WTC11 (cell line): ENCODE data around the gene ZNF827. TPM values are rescaled to one million over a fixed set of nuclear protein-coding genes. Genes with fewer than 3 reads are reported as not detected.
A peak's percentile ranks its signal among the peaks of the same experiment; 100 is the strongest.

ENCODE experiments used
- ATAC-seq: fragments of 200-7000 bp; cut with Tn5 transposase; 2 replicates; pipeline ENCODE4 v1.10.0; 2021; ENCODE audit warnings: mild to moderate bottlenecking, moderate library complexity
- CTCF ChIA-PET: fragments of 300-600 bp; sonication (Branson Sonifier 250); formaldehyde crosslinking; loops from one replicate; lab custom pipeline; 2021; ENCODE audit warnings: antibody characterized with exemption; lab: Charles Lee
- POLR2A ChIA-PET: fragments of 350-600 bp; sonication (Branson Sonifier 250); formaldehyde crosslinking; loops from one replicate; lab custom pipeline; 2021; ENCODE audit warnings: antibody characterized with exemption; lab: Charles Lee
- DNase-seq: peaks from one replicate; pipeline ENCODE4 v3.0.0; 2021; ENCODE audit warnings: low spot score
- H3K27ac Mint-ChIP-seq: 2 replicates; pipeline ENCODE4 v1.8.0; 2021; ENCODE audit warnings: mixed read lengths
- H3K27me3 Mint-ChIP-seq: 2 replicates; pipeline ENCODE4 v1.8.0; 2021; ENCODE audit warnings: low read depth, mild to moderate bottlenecking, moderate library complexity, mixed read lengths
- H3K36me3 Mint-ChIP-seq: 2 replicates; pipeline ENCODE4 v1.8.0; 2021; ENCODE audit warnings: mixed read lengths
- H3K4me1 Mint-ChIP-seq: 2 replicates; pipeline ENCODE4 v1.8.0; 2022; ENCODE audit warnings: mixed read lengths
- H3K4me3 Mint-ChIP-seq: 2 replicates; pipeline ENCODE4 v1.8.0; 2021; ENCODE audit warnings: mild to moderate bottlenecking, moderate library complexity, mixed read lengths
- H3K9me3 Mint-ChIP-seq: 2 replicates; pipeline ENCODE4 v1.8.0; 2021; ENCODE audit warnings: mixed read lengths
- CBFB ChIP-seq: sonication (generic); formaldehyde crosslinking; IDR thresholded peaks from 2 replicates; pipeline ENCODE4 v1.8.1; 2022; ENCODE audit warnings: mild to moderate bottlenecking, low read depth, missing genetic modification reagents
- GRHL2 ChIP-seq: fragments of 250-450 bp; sonication (Bioruptor Pico); IDR thresholded peaks from 2 replicates; pipeline ENCODE4 v1.8.0; 2022; ENCODE audit warnings: mild to moderate bottlenecking, moderate library complexity; ENCODE audit not compliant: insufficient replicate concordance, severe bottlenecking
- HMGA2 ChIP-seq: fragments of 250-450 bp; sonication (Bioruptor Pico); IDR thresholded peaks from 2 replicates; pipeline ENCODE4 v1.4.0; 2021; ENCODE audit warnings: mild to moderate bottlenecking, moderate library complexity
- KAT7 ChIP-seq: sonication (generic); formaldehyde crosslinking; IDR thresholded peaks from 2 replicates; pipeline ENCODE4 v1.8.1; 2023; ENCODE audit warnings: missing genetic modification reagents, mild to moderate bottlenecking, borderline replicate concordance
- NFE2L1 ChIP-seq: sonication (generic); formaldehyde crosslinking; IDR thresholded peaks from 2 replicates; pipeline ENCODE4 v1.8.1; 2023; ENCODE audit warnings: missing genetic modification reagents
- PRRX2 ChIP-seq: fragments of 250-450 bp; sonication (Bioruptor Pico); IDR thresholded peaks from 2 replicates; pipeline ENCODE4 v1.8.0; 2021; ENCODE audit warnings: mild to moderate bottlenecking
- RORB ChIP-seq: fragments of 250-450 bp; sonication (Bioruptor Pico); IDR thresholded peaks from 2 replicates; pipeline ENCODE4 v1.9.0; 2021; ENCODE audit warnings: mild to moderate bottlenecking
- TP53 ChIP-seq: sonication (generic); formaldehyde crosslinking; IDR thresholded peaks from 2 replicates; pipeline ENCODE4 v1.8.1; 2023; ENCODE audit warnings: mild to moderate bottlenecking, missing genetic modification reagents
- ZNF138 ChIP-seq: sonication (generic); formaldehyde crosslinking; conservative IDR thresholded peaks from 2 replicates; pipeline ENCODE4 v1.8.1; 2022; ENCODE audit warnings: mild to moderate bottlenecking, moderate library complexity, missing genetic modification reagents
- ZNF219 ChIP-seq: sonication (generic); formaldehyde crosslinking; IDR thresholded peaks from 2 replicates; pipeline ENCODE4 v1.8.0; 2023; ENCODE audit warnings: missing genetic modification reagents, mild to moderate bottlenecking, borderline replicate concordance
- ZNF317 ChIP-seq: sonication (generic); formaldehyde crosslinking; IDR thresholded peaks from 2 replicates; pipeline ENCODE4 v1.8.1; 2023; ENCODE audit warnings: low read depth, mild to moderate bottlenecking, moderate library complexity, missing genetic modification reagents, borderline replicate concordance
- ZNF396 ChIP-seq: fragments of 250-450 bp; sonication (Bioruptor Pico); IDR thresholded peaks from 2 replicates; pipeline ENCODE4 v1.8.0; 2021; ENCODE audit warnings: mild to moderate bottlenecking, moderate library complexity, borderline replicate concordance
- ZNF671 ChIP-seq: fragments of 250-450 bp; sonication (Bioruptor Pico); IDR thresholded peaks from 2 replicates; pipeline ENCODE4 v1.8.0; 2021; ENCODE audit warnings: mild to moderate bottlenecking
- total RNA-seq: library from RNA; stranded (reverse); gene quantifications from 3 replicates; pipeline ENCODE4 v1.2.3, GENCODE V29; 2021
- TF ChIP-seq, protein P1 (sequence below): sonication (generic); formaldehyde crosslinking; IDR thresholded peaks from 2 replicates; pipeline ENCODE4 v1.8.0; 2023; ENCODE audit warnings: missing genetic modification reagents, mild to moderate bottlenecking, borderline replicate concordance
- TF ChIP-seq, protein P2 (sequence below): sonication (generic); formaldehyde crosslinking; IDR thresholded peaks from 2 replicates; pipeline ENCODE4 v1.8.1; 2023; ENCODE audit warnings: mild to moderate bottlenecking, missing genetic modification reagents, moderate library complexity
- TF ChIP-seq, protein P3 (sequence below): sonication (generic); formaldehyde crosslinking; IDR thresholded peaks from 2 replicates; pipeline ENCODE4 v1.8.0; 2022; ENCODE audit warnings: mild to moderate bottlenecking, missing genetic modification reagents
- TF ChIP-seq, protein P4 (sequence below): fragments of 250-450 bp; sonication (Bioruptor Pico); IDR thresholded peaks from 2 replicates; pipeline ENCODE4 v1.9.0; 2021; ENCODE audit warnings: mild to moderate bottlenecking
- TF ChIP-seq, protein P5 (sequence below): fragments of 250-450 bp; sonication (Bioruptor Pico); conservative IDR thresholded peaks from 2 replicates; pipeline ENCODE4 v1.9.0; 2021; ENCODE audit warnings: mild to moderate bottlenecking
- TF ChIP-seq, protein P6 (sequence below): sonication (generic); formaldehyde crosslinking; IDR thresholded peaks from 2 replicates; pipeline ENCODE4 v1.8.1; 2023; ENCODE audit warnings: mild to moderate bottlenecking, moderate library complexity, missing genetic modification reagents

Gene ZNF827
- total RNA-seq, 1 experiment from 2014 or later: 25.6 TPM

DNA sequence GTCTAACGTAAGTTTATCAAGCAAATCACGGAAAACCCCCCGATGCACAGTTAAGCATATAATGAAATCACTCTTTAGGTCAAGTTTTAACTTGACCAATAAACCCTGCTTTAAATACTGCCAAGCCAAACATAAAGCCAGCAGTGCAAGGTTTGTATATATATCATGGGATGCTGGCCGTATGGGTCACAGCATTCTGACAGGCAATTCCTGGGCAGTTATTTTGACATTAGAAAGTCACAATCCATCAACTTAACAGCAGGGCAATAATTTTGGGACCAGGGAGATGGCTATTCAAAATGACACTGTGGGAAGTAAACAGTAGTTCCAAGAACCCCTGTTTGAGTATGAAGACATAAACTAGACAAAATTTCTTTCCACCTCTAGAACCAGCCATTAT lies 116.9 kb downstream of the ZNF827 start:
- no peaks in the 10 kb centered on the region for H3K9me3 Mint-ChIP-seq
- H3K4me3 Mint-ChIP-seq: no peak overlapping the region
- POLR2A ChIA-PET: no interaction called here
- 0 out of 2 replicates have a peak overlapping the region, but pooled peaks have one; percentile 9 for H3K27ac Mint-ChIP-seq
- ATAC-seq (no peak), DNase-seq (no peak)
- peaks cover 53% of the 10 kb centered on the region for H3K4me1 Mint-ChIP-seq
- TF ChIP-seq, protein P1, sequence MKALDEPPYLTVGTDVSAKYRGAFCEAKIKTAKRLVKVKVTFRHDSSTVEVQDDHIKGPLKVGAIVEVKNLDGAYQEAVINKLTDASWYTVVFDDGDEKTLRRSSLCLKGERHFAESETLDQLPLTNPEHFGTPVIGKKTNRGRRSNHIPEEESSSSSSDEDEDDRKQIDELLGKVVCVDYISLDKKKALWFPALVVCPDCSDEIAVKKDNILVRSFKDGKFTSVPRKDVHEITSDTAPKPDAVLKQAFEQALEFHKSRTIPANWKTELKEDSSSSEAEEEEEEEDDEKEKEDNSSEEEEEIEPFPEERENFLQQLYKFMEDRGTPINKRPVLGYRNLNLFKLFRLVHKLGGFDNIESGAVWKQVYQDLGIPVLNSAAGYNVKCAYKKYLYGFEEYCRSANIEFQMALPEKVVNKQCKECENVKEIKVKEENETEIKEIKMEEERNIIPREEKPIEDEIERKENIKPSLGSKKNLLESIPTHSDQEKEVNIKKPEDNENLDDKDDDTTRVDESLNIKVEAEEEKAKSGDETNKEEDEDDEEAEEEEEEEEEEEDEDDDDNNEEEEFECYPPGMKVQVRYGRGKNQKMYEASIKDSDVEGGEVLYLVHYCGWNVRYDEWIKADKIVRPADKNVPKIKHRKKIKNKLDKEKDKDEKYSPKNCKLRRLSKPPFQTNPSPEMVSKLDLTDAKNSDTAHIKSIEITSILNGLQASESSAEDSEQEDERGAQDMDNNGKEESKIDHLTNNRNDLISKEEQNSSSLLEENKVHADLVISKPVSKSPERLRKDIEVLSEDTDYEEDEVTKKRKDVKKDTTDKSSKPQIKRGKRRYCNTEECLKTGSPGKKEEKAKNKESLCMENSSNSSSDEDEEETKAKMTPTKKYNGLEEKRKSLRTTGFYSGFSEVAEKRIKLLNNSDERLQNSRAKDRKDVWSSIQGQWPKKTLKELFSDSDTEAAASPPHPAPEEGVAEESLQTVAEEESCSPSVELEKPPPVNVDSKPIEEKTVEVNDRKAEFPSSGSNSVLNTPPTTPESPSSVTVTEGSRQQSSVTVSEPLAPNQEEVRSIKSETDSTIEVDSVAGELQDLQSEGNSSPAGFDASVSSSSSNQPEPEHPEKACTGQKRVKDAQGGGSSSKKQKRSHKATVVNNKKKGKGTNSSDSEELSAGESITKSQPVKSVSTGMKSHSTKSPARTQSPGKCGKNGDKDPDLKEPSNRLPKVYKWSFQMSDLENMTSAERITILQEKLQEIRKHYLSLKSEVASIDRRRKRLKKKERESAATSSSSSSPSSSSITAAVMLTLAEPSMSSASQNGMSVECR (CRISPR knock-in tag): no peak
- TF ChIP-seq, protein P2, sequence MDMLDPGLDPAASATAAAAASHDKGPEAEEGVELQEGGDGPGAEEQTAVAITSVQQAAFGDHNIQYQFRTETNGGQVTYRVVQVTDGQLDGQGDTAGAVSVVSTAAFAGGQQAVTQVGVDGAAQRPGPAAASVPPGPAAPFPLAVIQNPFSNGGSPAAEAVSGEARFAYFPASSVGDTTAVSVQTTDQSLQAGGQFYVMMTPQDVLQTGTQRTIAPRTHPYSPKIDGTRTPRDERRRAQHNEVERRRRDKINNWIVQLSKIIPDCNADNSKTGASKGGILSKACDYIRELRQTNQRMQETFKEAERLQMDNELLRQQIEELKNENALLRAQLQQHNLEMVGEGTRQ (CRISPR knock-in tag): no peak
- TF ChIP-seq ZNF396 (CRISPR knock-in tag) (no peak), NFE2L1 (CRISPR knock-in tag) (no peak), ZNF317 (CRISPR knock-in tag) (no peak), KAT7 (CRISPR knock-in tag) (no peak), TP53 (CRISPR knock-in tag) (no peak), GRHL2 (CRISPR knock-in tag) (no peak), RORB (CRISPR knock-in tag) (no peak), ZNF138 (no peak), ZNF219 (CRISPR knock-in tag) (no peak), CBFB (CRISPR knock-in tag) (no peak), PRRX2 (CRISPR knock-in tag) (no peak), ZNF671 (no peak), HMGA2 (no peak)
- TF ChIP-seq, protein P3, sequence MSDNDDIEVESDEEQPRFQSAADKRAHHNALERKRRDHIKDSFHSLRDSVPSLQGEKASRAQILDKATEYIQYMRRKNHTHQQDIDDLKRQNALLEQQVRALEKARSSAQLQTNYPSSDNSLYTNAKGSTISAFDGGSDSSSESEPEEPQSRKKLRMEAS (CRISPR knock-in tag): no peak
- TF ChIP-seq, protein P4, sequence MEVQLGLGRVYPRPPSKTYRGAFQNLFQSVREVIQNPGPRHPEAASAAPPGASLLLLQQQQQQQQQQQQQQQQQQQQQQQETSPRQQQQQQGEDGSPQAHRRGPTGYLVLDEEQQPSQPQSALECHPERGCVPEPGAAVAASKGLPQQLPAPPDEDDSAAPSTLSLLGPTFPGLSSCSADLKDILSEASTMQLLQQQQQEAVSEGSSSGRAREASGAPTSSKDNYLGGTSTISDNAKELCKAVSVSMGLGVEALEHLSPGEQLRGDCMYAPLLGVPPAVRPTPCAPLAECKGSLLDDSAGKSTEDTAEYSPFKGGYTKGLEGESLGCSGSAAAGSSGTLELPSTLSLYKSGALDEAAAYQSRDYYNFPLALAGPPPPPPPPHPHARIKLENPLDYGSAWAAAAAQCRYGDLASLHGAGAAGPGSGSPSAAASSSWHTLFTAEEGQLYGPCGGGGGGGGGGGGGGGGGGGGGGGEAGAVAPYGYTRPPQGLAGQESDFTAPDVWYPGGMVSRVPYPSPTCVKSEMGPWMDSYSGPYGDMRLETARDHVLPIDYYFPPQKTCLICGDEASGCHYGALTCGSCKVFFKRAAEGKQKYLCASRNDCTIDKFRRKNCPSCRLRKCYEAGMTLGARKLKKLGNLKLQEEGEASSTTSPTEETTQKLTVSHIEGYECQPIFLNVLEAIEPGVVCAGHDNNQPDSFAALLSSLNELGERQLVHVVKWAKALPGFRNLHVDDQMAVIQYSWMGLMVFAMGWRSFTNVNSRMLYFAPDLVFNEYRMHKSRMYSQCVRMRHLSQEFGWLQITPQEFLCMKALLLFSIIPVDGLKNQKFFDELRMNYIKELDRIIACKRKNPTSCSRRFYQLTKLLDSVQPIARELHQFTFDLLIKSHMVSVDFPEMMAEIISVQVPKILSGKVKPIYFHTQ (CRISPR knock-in tag): no peak
- TF ChIP-seq, protein P5, sequence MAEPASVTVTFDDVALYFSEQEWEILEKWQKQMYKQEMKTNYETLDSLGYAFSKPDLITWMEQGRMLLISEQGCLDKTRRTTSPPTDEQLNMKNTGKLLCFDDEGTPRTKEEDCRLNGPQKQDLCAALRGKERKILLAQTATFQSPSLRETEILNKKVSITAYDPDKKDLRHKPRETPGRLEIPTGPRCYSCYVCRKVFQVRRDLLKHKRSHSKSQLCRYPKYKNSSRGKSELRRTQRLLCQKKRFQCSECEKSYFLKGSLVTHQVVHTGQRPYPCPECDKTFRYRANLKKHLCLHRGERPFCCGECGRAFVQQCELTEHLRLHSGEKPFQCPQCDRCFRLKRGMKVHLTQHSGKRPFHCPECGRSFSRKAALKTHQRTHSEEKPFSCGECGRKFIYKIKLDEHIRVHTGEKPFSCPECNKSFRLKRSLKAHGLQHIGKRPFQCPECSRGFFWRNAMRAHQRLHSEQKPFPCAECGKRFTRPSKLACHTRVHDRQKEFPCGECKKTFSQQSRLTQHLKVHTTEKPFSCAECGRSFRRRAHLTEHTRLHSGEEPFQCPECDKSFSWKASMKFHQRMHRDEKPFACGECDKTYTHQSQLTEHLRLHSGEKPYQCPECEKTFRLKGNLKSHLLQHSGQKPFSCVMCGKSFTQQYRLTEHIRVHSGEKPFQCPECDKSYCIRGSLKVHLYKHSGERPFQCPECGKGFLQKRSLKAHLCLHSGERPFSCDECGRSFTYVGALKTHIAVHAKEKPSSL: no peak
- TF ChIP-seq, protein P6, sequence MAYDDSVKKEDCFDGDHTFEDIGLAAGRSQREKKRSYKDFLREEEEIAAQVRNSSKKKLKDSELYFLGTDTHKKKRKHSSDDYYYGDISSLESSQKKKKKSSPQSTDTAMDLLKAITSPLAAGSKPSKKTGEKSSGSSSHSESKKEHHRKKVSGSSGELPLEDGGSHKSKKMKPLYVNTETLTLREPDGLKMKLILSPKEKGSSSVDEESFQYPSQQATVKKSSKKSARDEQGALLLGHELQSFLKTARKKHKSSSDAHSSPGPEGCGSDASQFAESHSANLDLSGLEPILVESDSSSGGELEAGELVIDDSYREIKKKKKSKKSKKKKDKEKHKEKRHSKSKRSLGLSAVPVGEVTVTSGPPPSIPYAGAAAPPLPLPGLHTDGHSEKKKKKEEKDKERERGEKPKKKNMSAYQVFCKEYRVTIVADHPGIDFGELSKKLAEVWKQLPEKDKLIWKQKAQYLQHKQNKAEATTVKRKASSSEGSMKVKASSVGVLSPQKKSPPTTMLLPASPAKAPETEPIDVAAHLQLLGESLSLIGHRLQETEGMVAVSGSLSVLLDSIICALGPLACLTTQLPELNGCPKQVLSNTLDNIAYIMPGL (CRISPR knock-in tag): no peak
- TF ChIP-seq, all 79 proteins: peak for 0
- CTCF ChIA-PET: no interaction called here
- peaks cover 27% of the 10 kb centered on the region for H3K36me3 Mint-ChIP-seq
- no peaks in the 10 kb centered on the region for H3K27me3 Mint-ChIP-seq
